GM18517 (cell line): ENCODE data around the gene IRAK1.

Source experiments
- ATAC-seq: cut with Tn5 transposase; IDR thresholded peaks from one replicate; pipeline ENCODE4 v1.9.1; 2021; ENCODE audit warnings: mild to moderate bottlenecking, moderate library complexity; ENCODE audit not compliant: unreplicated experiment

The IRAK1 gene

GRCh38 chrX:153971450-153972367 lies 48.0 kb downstream of the IRAK1 start, which contains the start of gene HCFC1:
Gene HCFC1 (minus strand): TSS chrX:153971818. CDS start chrX:153970840, 978 bp downstream.
- ATAC-seq = peak; percentile 53

GRCh38 chrX:153971124-153971449 lies 48.6 kb downstream of the IRAK1 start:
- ATAC-seq = peak; percentile 40

GRCh38 chrX:153970357-153971123 lies 49.2 kb downstream of the IRAK1 start:
- ATAC-seq = peak; percentile 8

GRCh38 chrX:153969904-153970356 lies 49.8 kb downstream of the IRAK1 start:
- ATAC-seq = no peak

GRCh38 chrX:153969125-153969903 lies 50.4 kb downstream of the IRAK1 start:
- ATAC-seq = no peak

GRCh38 chrX:153968754-153969124 lies 51.0 kb downstream of the IRAK1 start:
- no peak for ATAC-seq

GRCh38 chrX:153968255-153968654 lies 51.4 kb downstream of the IRAK1 start:
- no peak for ATAC-seq

- ATAC-seq = no peak
Observed at GRCh38 chrX:153967536-153968224, 52.0 kb downstream of the IRAK1 start.

- ATAC-seq = no peak
Observed at GRCh38 chrX:153966841-153967535, 52.7 kb downstream of the IRAK1 start.

GRCh38 chrX:153966283-153966688 lies 53.4 kb downstream of the IRAK1 start:
- no peak for ATAC-seq

GRCh38 chrX:153965406-153965805 lies 54.3 kb downstream of the IRAK1 start:
- ATAC-seq = no peak

GRCh38 chrX:153964105-153964504 lies 55.6 kb downstream of the IRAK1 start:
- no peak for ATAC-seq

- ATAC-seq = no peak
Observed at GRCh38 chrX:153963546-153963945, 56.2 kb downstream of the IRAK1 start.

- no peak for ATAC-seq
Observed at GRCh38 chrX:153961292-153961691, 58.4 kb downstream of the IRAK1 start.

- ATAC-seq = no peak
Observed at GRCh38 chrX:153960786-153961185, 58.9 kb downstream of the IRAK1 start.
